WERI-Rb-1 (cell line): ENCODE measurements around the gene HSD17B13.

Experiments
- DNase-seq: peaks from one replicate; pipeline ENCODE4 v3.0.0-alpha.2; 2020
- H3K27ac ChIP-seq: fragments of 250-450 bp; sonication (Bioruptor Pico); 2 replicates; pipeline ENCODE4 v1.5.1; 2020; ENCODE audit warnings: mild to moderate bottlenecking, moderate library complexity
- H3K27me3 ChIP-seq: fragments of 250-450 bp; sonication (Bioruptor Pico); 2 replicates; pipeline ENCODE4 v1.5.1; 2021; ENCODE audit warnings: mild to moderate bottlenecking, low read depth, moderate library complexity; ENCODE audit not compliant: insufficient read depth, severe bottlenecking
- H3K36me3 ChIP-seq: fragments of 250-450 bp; sonication (Bioruptor Pico); 2 replicates; pipeline ENCODE4 v1.5.1; 2020; ENCODE audit warnings: mild to moderate bottlenecking, moderate library complexity
- H3K4me3 ChIP-seq: 2 replicates; pipeline ENCODE4 v1.5.1; 2011; ENCODE audit warnings: low read depth, mild to moderate bottlenecking, control low read depth, low read length
- H3K9me3 ChIP-seq: fragments of 250-450 bp; sonication (Bioruptor Pico); 2 replicates; pipeline ENCODE4 v1.5.1; 2021; ENCODE audit warnings: mild to moderate bottlenecking, moderate library complexity; ENCODE audit not compliant: severe bottlenecking
- CTCF ChIP-seq: IDR thresholded peaks from 2 replicates; pipeline ENCODE4 v1.5.1; 2011; ENCODE audit warnings: low read depth, mild to moderate bottlenecking, control low read depth, inconsistent platforms, low read length

Gene HSD17B13

GRCh38 chr4:87313756-87314155 is 8.9 kb downstream of the HSD17B13 start:
- TF ChIP-seq CTCF = no peak
- Histone ChIP-seq H3K4me3 (no peak overlapping the region), H3K9me3 (no peaks in the 10 kb centered on the region), H3K36me3 (no peaks in the 10 kb centered on the region), H3K27me3 (no peaks in the 10 kb centered on the region), H3K27ac (no peak overlapping the region)
- DNase-seq = no peak

GRCh38 chr4:87311684-87312083 is 11.0 kb downstream of the HSD17B13 start:
- TF ChIP-seq CTCF = no peak
- H3K27me3 ChIP-seq = no peaks in the 10 kb centered on the region
- H3K9me3 ChIP-seq = no peaks in the 10 kb centered on the region
- H3K4me3 ChIP-seq = no peak overlapping the region
- no peak overlapping the region for H3K27ac ChIP-seq
- H3K36me3 ChIP-seq = no peaks in the 10 kb centered on the region
- no peak for DNase-seq

- Histone ChIP-seq H3K36me3 (no peaks in the 10 kb centered on the region), H3K27ac (no peak overlapping the region), H3K9me3 (no peaks in the 10 kb centered on the region), H3K4me3 (no peak overlapping the region), H3K27me3 (no peaks in the 10 kb centered on the region)
- no peak for DNase-seq
- TF ChIP-seq CTCF = no peak
Measured at GRCh38 chr4:87310691-87311335, 11.9 kb downstream of the HSD17B13 start.

- H3K4me3 ChIP-seq = no peak overlapping the region
- no peaks in the 10 kb centered on the region for H3K27me3 ChIP-seq
- no peaks in the 10 kb centered on the region for H3K9me3 ChIP-seq
- H3K36me3 ChIP-seq = no peaks in the 10 kb centered on the region
- TF ChIP-seq CTCF = no peak
- DNase-seq = no peak
- no peak overlapping the region for H3K27ac ChIP-seq
Measured at GRCh38 chr4:87309625-87310024, 13.1 kb downstream of the HSD17B13 start.

- TF ChIP-seq CTCF = no peak
- Histone ChIP-seq H3K9me3 (no peaks in the 10 kb centered on the region), H3K36me3 (no peaks in the 10 kb centered on the region), H3K4me3 (no peak overlapping the region), H3K27ac (no peak overlapping the region), H3K27me3 (no peaks in the 10 kb centered on the region)
- DNase-seq = no peak
Measured at GRCh38 chr4:87306056-87306455, 16.6 kb downstream of the HSD17B13 start.

- TF ChIP-seq CTCF = no peak
- no peak overlapping the region for H3K27ac ChIP-seq
- no peaks in the 10 kb centered on the region for H3K9me3 ChIP-seq
Measured at GRCh38 chr4:87305562-87305961, 17.1 kb downstream of the HSD17B13 start.

More at GRCh38 chr4:87305562-87305961, 17.1 kb downstream of the HSD17B13 start:
- no peaks in the 10 kb centered on the region for H3K27me3 ChIP-seq
- no peak overlapping the region for H3K4me3 ChIP-seq
- no peaks in the 10 kb centered on the region for H3K36me3 ChIP-seq
- DNase-seq = no peak
